GM18519 (cell line): ENCODE data around the gene RIMBP2.

ENCODE experiments used
- ATAC-seq: cut with Tn5 transposase; IDR thresholded peaks from one replicate; pipeline ENCODE4 v1.9.1; 2021; ENCODE audit warnings: mild to moderate bottlenecking, moderate library complexity; ENCODE audit not compliant: unreplicated experiment, low FRiP score

Gene RIMBP2

GRCh38 chr12:130434560-130434959 lies 281.5 kb downstream of the RIMBP2 start:
- no peak for ATAC-seq

DNA sequence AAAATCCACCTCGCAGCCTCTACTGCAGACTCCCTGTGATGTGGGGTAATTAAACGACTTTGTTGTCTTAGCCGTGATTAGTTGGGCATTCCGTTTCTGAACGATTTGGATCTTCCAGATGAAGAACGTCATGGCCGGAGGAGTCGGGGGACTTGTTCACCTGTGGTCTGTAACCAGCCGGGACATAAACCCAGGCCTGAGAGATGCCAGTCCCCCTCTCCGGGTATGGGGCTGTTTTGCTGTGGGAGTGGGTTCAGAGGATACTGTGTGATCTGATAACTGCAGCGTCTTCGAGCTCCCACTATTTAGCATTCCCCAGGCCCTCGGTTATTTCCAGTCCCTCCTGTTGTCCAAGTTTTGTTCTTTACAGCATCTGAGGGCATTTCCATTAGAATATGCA lies 282.3 kb downstream of the RIMBP2 start:
- no peak for ATAC-seq

GRCh38 chr12:130433411-130433810 lies 282.7 kb downstream of the RIMBP2 start:
- no peak for ATAC-seq

- ATAC-seq: no peak
Observed at GRCh38 chr12:130431176-130431575, 284.9 kb downstream of the RIMBP2 start.

GRCh38 chr12:130429656-130430505 lies 286.2 kb downstream of the RIMBP2 start:
- no peak for ATAC-seq

DNA sequence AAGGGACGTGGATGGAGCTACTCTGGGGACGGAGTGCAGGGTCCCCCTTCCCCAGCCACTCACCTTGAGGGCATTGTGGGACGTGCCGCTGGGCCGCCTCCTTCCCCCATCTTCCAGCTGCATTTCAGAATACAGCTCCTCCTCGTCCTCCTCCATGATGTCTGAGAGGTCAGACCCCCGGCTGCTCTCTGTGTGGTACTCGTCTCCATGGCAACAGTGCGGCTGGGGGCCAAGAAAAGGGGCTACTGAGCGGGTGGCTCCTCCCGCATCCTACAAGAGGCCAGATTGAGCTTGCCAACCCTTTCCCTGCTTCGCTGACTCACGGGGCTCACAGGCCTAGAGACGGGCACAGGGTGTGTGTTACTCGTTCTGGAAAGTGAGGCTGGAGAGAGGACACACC lies 288.0 kb downstream of the RIMBP2 start:
- ATAC-seq: no peak

DNA sequence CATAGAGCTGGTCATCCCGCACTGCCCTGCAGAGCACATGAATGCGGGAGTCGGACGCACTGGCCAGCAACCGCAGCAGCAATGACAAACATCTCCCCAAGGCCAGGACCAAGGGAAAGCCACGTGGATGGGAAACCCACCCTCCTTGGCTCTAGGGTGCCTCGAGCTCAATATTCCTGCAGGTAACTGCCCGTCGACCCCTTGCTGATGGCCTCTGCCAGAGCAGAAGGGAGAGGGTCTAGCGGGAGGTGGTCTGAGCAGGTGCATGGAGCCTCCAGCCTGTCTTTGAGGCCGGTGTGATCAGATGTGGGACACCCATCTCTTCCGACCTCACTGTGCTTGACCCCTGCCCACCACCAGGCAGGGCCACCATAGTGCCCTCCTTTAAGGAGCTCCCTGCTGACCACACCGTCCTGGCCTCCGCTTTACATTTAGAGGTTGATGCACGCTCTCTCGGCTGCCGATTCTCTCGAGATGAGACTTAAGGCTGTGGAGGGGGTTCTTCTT lies 288.7 kb downstream of the RIMBP2 start:
- no peak for ATAC-seq

DNA sequence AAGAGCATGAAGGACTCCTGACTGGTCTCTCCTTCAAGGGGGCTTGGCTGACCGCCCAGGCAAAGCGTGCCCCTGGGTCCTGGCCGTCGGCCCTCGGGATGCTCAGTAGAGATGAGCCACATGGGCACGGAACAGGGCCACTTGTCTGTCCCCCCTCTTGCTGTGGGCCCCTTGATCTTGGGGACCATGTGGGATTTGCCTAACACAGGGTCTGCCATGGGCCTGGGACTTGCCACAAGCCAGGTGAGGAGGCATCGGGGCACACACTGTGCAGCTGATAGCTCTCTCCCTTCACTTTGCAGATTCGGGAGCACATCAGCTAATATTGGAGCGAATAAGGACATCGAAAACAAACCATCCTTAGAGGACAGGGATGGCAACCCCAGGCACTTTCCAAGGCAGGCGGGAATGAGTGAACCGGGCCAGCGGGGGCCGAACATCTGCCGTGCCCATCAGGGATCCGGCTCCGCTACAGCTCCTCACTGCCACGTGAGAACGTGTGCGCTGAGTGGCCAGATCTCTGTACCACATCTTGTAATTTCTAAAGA lies 290.3 kb downstream of the RIMBP2 start:
- ATAC-seq: no peak

DNA sequence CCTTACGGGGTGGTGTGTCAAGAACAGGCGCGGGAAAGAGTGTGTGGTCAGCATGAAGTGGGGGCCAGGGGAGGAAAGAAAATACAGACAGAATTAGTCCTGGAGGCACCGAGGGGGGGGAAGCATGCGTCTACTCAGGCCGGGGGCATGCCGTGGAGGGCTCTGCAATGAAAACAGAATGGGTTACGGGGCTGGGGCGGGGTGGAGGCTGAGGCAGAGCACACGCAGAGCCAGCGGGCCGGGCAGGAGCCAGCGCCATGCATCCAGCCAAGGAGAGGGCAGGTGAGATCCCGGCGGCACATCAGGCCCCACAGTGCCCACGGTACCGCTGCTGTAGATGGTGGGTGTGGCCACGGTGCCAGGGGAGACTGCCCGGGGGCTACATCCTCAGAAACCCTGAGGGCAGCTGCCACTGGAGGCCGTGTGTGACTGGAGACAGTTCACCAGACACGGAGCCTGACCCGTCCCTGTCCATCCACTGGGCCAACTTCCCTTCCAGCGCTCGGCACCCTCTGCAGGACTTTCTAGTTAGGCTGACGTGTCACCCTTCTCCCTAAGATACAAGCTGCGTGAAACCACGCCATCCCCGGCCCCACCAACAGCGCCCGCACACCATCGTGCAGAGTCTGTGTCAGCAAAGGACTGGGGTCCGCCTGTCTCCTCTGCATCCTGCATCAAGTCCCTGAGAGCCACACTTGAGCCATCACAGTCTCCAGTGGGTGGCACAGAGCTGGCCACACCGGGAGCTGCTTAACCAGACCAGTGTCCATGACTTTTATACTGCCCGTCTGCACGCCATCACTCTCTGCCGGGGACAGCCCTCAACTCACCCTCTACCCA lies 291.0 kb downstream of the RIMBP2 start:
- ATAC-seq: no peak

DNA sequence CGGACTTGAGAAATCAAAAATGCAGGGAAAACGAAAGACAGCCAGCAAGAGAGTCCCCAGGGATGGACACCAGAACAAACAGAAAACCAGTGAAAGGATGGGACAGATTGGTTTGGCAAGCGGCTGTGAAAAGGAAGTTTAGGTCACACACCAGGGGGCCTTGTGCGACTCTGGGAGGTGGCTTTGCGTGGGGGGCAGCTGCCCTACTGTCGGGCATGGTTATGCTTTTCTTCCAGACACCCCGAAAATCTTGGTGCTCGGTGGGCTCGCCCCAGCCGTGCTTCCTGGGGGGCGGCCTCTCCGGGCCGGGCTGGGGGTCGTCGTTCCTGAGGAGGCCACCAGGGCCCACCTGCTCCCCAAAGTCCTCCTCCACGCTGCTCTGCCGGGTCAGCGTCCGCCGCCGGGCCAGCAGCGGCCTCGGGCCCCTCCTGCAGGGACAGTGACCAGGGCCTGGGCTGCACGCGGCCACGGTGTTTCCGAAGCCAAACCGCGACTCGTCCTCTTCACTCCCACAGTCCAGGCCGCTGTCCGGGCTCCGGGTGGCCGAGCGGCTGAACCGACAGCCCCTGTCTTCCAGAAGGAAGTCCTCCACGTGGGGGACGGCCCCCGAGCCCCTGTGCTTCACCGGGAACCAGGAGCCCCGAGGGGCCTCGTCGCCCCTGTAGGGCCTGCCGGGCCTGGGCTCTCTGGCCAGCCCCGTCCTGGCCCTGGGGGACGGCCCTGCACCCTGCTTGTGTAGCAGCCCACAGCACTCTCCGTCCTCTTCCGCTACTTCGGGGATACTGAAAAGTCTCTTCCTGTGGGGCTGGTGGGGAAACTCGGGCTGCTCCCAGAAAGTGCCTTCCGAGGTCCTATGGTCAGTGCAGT lies 291.9 kb downstream of the RIMBP2 start:
- ATAC-seq: no peak

- ATAC-seq: no peak
Observed at GRCh38 chr12:130423136-130423535, 293.0 kb downstream of the RIMBP2 start.

DNA sequence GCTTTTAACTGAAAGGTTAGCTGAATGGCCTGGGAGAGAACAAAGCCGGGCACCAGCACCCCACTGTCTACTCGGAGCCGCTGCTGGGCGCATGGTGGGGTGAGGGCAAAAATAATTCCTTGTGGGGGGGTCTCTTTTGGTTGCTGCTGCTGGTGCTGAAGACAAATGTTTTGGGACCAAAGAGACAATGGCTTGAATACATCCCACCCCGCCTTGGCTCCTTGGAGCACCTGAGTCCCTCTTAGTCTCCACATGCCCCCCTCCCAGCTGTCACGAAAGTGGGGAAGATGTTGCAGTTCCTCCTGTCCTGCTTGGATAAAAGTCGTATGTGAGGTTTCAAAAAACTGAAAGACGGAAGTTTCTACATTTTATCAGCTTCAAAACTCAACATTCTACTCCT lies 293.4 kb downstream of the RIMBP2 start:
- no peak for ATAC-seq

DNA sequence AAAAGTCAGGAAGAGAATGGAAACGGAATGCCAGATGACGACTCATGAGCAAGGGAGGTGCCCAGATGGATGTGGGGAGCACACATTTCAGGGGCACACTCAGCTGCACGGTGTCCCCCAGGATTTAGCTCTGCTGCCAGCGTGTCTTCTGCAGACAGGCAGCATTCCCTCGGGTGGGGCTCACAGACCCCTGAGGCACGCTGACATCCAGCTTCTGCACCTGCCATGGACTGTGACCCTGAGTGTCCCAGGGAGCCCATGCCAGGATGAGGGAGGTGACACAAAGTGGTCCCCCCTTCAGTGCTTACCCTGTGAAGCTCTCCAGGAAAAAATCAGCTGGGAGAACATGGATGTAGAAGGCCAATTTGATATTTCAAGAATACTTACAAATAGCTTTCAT lies 294.2 kb downstream of the RIMBP2 start:
- no peak for ATAC-seq

DNA sequence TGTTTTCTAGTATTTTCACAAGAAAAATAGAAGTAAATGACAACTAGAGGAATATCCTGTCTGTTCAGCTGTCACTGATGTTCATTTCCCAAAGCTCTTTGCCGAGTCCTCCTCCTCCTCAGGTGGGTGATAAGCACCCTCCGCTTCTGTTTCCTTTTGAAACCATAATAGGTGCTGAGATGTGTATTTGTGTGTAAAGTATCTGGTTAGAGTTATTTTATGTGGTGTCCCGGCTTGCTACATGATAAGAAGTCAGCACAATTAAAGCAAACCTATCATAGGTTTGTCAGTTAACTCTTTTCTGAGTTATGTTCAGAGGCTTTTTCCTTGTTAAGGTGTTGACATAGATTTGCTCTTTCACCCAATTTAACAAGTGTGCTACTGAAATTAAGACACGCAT lies 296.0 kb downstream of the RIMBP2 start:
- no peak for ATAC-seq

DNA sequence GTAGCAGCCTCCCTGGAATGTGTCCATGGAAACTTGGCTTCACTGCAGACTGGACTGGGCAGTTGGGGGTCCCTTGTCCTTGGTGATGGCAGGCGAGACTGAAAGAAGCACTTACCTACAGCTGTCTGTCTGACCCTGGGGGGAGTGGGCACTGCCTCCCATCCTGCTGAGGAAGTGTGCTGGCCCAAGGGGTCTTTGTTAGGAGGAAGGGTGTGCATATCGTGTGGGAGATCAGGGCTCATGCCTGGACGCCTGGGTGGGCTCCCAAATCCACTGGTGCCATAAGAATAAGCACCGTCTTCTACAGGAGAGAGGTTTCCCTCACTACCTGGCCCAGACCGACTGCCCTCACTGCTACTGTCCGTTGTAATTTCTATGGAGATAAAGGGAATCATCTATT lies 297.0 kb downstream of the RIMBP2 start:
- no peak for ATAC-seq

- ATAC-seq: no peak
Observed at GRCh38 chr12:130418251-130418650, 297.8 kb downstream of the RIMBP2 start.

GRCh38 chr12:130414381-130414780 lies 301.7 kb downstream of the RIMBP2 start:
- ATAC-seq: no peak

GRCh38 chr12:130413909-130414308 lies 302.2 kb downstream of the RIMBP2 start:
- ATAC-seq: no peak

DNA sequence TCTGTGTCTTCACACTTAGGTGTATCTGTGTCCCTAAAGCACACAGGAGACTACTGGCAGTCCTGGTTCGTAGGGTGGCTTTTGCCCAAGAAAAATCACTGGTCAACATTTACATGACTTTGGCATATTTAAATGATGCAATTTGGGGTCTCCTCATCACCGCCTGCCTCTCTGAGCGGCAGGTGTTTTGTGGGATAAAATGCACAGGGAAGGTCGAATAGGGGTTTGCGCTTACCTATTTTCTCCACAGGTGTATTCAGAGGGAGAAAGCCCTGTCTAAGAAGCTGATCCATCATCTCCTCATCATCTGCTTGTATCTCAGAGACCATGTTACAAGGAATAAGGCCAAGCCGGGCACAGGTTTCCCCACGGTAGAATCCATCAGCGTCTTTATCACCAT lies 303.7 kb downstream of the RIMBP2 start:
- ATAC-seq: no peak

DNA sequence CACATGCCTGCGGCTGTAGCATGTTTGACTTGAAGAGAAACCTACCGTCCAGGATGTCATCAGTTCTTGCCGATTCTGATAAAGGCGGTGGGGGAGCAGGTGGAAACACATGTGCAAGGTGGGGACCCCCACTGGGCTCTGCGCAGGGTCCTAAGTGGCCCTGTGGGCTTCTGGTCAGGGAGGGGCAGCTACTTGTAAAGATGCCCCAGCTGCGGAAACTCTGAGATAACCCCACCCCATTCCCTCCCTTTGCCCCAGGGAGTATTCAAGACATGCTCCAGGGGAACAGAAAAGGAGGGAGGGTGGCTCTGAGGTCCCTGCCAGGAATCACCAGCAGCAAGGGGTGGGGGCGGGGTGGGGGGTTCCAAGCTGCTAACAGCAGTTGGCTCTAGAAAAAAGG lies 310.8 kb downstream of the RIMBP2 start:
- ATAC-seq: no peak
